Calu3 (cell line): ENCODE data around the gene RBMS2. TPM values are rescaled to one million over a fixed set of nuclear protein-coding genes. Genes with fewer than 3 reads are reported as not detected.

Experiments
- BruUV-seq: library from RNA; stranded (reverse); fragments of 400-500 nt; replicated peaks from 2 replicates; lab custom pipeline; 2021; lab: Mats Ljungman, UMichigan
- CTCF ChIA-PET: fragments of 300-600 bp; sonication (Branson Sonifier 250); formaldehyde crosslinking; loops from one replicate; lab custom pipeline; 2022; ENCODE audit warnings: antibody characterized with exemption; lab: Charles Lee
- DNase-seq: peaks from one replicate; pipeline ENCODE4 v3.0.0; 2022
- H3K27ac Mint-ChIP-seq: one replicate; pipeline ENCODE4 v1.8.0; 2022; ENCODE audit warnings: mixed read lengths; ENCODE audit not compliant: unreplicated experiment
- H3K27me3 Mint-ChIP-seq: one replicate; pipeline ENCODE4 v1.8.0; 2022; ENCODE audit warnings: mixed read lengths; ENCODE audit not compliant: unreplicated experiment
- H3K36me3 Mint-ChIP-seq: one replicate; pipeline ENCODE4 v1.8.0; 2022; ENCODE audit warnings: mild to moderate bottlenecking, moderate library complexity, mixed read lengths; ENCODE audit not compliant: insufficient read depth, unreplicated experiment
- H3K4me1 Mint-ChIP-seq: one replicate; pipeline ENCODE4 v1.8.0; 2022; ENCODE audit warnings: mild to moderate bottlenecking, low read depth, mixed read lengths; ENCODE audit not compliant: unreplicated experiment
- H3K4me3 Mint-ChIP-seq: one replicate; pipeline ENCODE4 v1.8.0; 2022; ENCODE audit warnings: mild to moderate bottlenecking, low read depth, moderate library complexity, mixed read lengths; ENCODE audit not compliant: unreplicated experiment
- H3K9me3 Mint-ChIP-seq: one replicate; pipeline ENCODE4 v1.8.0; 2022; ENCODE audit warnings: low read depth, mixed read lengths; ENCODE audit not compliant: unreplicated experiment
- CTCF ChIP-seq: fragments of 200-600 bp; IDR thresholded peaks from one replicate; pipeline ENCODE4 v1.8.0; 2022; ENCODE audit warnings: antibody characterized with exemption; ENCODE audit not compliant: unreplicated experiment
- intact Hi-C: fragments of 100-400 bp; cut with micrococcal nuclease; formaldehyde crosslinking; loops from one replicate; pipeline ENCODE4 v1.10.0; 2022; ENCODE audit not compliant: unreplicated experiment
- total RNA-seq: library from RNA; stranded (reverse); gene quantifications from 2 replicates; pipeline ENCODE4 v1.2.3, GENCODE V29; 2022

The RBMS2 gene
- total RNA-seq, 1 experiment from 2014 or later: 105 TPM

DNA sequence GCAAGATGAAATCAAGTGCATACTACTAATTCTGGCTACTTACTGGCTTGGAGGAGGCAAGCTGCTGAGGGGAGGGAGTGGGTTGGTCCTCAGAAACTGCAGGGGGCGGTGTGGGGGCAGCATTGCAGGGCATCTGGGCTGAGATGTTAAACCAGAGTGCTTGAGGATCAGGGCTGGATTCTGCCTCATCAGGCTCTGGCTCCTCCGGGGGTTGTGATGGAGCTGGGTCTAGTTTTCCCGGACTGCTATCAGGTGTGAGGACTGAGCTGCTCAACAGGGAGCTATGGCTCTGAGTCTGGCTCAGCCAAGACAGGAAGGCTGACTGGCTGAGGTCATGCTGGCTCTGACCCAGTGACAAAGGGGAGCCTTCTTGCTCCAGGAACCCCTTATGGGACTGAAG, 79.9 kb downstream of the RBMS2 start:
- peak; percentile 52 for DNase-seq
- no peak for TF ChIP-seq CTCF
- no TSS peak for BruUV-seq
- intact Hi-C loops: no loop called here
- Mint-ChIP-seq H3K36me3 (peaks cover 64% of the 10 kb centered on the region), H3K9me3 (no peaks in the 10 kb centered on the region), H3K4me3 (no peak overlapping the region), H3K4me1 (no peaks in the 10 kb centered on the region), H3K27me3 (no peaks in the 10 kb centered on the region), H3K27ac (peak overlapping the region; percentile 5)
- CTCF ChIA-PET: interaction anchor here (3.5 kb wide), 1 partner anchor 35 kb away, joined by 17 read pairs; no protein-coding TSS in a partner anchor

DNA sequence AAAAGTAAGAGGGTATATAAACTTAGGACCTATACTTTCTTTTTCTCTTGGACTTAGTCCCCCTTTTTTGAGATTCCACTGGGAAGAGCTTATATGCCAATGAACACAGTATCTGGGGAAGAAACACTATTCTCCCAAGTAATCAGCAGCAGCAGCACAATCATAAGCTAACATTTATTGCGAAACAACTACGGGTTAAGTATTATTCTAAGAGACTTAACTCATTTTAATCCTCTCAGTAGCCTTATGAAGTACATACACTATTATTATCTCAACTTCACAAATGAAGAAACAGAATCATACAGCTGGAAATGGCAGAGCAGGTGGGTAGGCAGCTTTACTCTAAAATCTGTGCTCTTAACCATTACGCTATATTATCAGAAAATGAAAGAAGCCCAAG, 80.6 kb downstream of the RBMS2 start:
- H3K27ac Mint-ChIP-seq: no peak overlapping the region
- no peaks in the 10 kb centered on the region for H3K9me3 Mint-ChIP-seq
- no peak overlapping the region for H3K4me3 Mint-ChIP-seq
- TF ChIP-seq CTCF: no peak
- no TSS peak for BruUV-seq
- intact Hi-C loops: no loop called here
- no peaks in the 10 kb centered on the region for H3K27me3 Mint-ChIP-seq
- H3K36me3 Mint-ChIP-seq: peaks cover 57% of the 10 kb centered on the region
- CTCF ChIA-PET: interaction anchor here (0.6 to 3.5 kb wide), 2 partner anchors 34 to 84 kb away, joined by 3 to 17 read pairs; no protein-coding TSS in a partner anchor
- DNase-seq: no peak
- no peaks in the 10 kb centered on the region for H3K4me1 Mint-ChIP-seq

DNA sequence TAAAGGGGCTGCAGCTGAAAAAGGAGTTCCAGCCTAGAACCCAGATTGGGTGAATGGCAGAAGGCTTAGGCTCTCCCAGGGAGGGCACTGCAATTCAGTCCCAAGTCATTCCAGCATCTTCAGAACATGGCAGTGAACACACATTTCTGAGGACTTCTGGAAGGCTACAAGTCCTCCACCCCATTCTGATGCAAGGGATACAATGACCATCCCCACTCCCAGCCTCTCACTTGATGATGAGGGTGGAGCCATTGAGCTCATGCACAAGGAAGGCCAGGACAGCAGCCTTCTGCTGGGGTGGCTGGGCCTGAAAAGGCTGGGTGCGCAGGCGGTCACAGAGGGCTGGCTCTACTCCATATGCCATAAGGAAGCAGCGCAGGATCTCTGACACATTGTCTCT, 82.7 kb downstream of the RBMS2 start:
- no peak for TF ChIP-seq CTCF
- Mint-ChIP-seq H3K4me1 (no peaks in the 10 kb centered on the region), H3K27me3 (no peaks in the 10 kb centered on the region), H3K36me3 (peaks cover 63% of the 10 kb centered on the region), H3K27ac (no peak overlapping the region), H3K4me3 (no peak overlapping the region), H3K9me3 (no peaks in the 10 kb centered on the region)
- BruUV-seq: no TSS peak
- CTCF ChIA-PET: no interaction called here
- DNase-seq: no peak
- intact Hi-C loops: no loop called here

DNA sequence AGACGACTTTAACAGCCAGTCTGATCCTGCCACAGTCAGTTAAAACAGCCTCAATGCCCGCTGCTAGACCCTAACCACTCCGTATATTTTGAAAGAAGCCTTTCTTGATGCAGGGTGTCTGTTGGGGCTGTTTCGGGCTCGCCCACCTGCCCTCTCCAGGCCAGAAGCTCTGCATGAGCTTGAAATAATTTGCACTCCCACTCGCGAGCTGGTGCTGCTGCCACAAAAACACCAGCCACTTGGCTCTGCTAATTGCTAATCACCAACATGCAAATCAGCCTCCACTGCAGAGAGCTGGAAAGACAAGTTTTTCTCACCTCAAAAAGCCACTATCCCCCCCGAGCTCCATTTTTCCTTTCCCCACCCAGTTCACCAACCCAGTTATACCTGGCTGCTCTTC, 93.0 kb downstream of the RBMS2 start:
- no peak for DNase-seq
- Mint-ChIP-seq H3K4me1 (no peaks in the 10 kb centered on the region), H3K36me3 (peaks cover 88% of the 10 kb centered on the region), H3K9me3 (no peaks in the 10 kb centered on the region), H3K27ac (no peak overlapping the region), H3K4me3 (no peak overlapping the region), H3K27me3 (no peaks in the 10 kb centered on the region)
- TF ChIP-seq CTCF: no peak
- CTCF ChIA-PET: interaction anchor here (0.5 kb wide), 1 partner anchor 956 kb away, joined by 9 read pairs; no protein-coding TSS in a partner anchor
- intact Hi-C loops: no loop called here
- BruUV-seq: no TSS peak
